ENCODE results near the gene DST. TPM values are rescaled to one million over a fixed set of nuclear protein-coding genes. Genes with fewer than 3 reads are reported as not detected.

The DST gene
- total RNA-seq, 1 experiment from 2014 or later, result 91.9 TPM

DNA sequence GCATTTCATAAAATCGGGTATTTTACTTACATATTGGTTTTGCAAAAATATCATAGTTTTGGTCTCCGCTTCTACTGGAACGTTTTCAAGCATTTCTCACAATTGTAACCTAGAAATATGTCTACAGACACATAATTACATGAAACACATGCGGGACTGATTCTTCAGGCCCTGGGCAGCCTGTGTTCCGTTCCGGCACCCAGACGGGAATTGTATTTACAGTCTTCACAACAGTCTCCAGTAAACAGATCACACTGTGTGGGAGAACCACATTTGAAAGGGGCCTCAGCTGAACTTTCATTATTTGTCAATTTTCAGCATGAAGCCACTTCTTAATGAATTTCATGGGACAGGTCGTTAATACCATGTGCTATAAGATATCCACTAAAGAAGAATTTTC is 196.9 kb downstream of the DST start:
- H3K27me3 Mint-ChIP-seq (ENCODE audit: low read depth), result no peaks in the 10 kb centered on the region
- no CpG with 5 or more reads among the region's 8 CpGs for WGBS (ENCODE audit: extremely low coverage, insufficient read length, low lambda C conversion rate)

More for the DNA sequence above, 196.9 kb downstream of the DST start:
- Histone ChIP-seq H2AFZ (ENCODE audit: low read length) (no peak overlapping the region), H3K27me3 (ENCODE audit: insufficient read depth, low read length) (no peaks in the 10 kb centered on the region), H3K9me3 (ENCODE audit: control insufficient read depth, low read depth, low read length) (no peaks in the 10 kb centered on the region), H3K18ac (ENCODE audit: insufficient read length, low read depth, low read length) (no peak overlapping the region), H3K4me1 (ENCODE audit: insufficient read depth, low read length) (no peaks in the 10 kb centered on the region), H3K23ac (ENCODE audit: insufficient read length, low read depth, low read length) (no peak overlapping the region), H2BK20ac (ENCODE audit: low read depth, low read length, poor library complexity, severe bottlenecking) (no peak overlapping the region), H4K20me1 (ENCODE audit: control insufficient read depth, insufficient read depth, insufficient read length) (no peaks in the 10 kb centered on the region), H3K27ac (ENCODE audit: insufficient read length, low read depth, low read length) (no peak overlapping the region), H2AK5ac (ENCODE audit: insufficient read length, low read length) (no peak overlapping the region), H2BK120ac (ENCODE audit: low read depth, low read length, poor library complexity, severe bottlenecking) (no peak overlapping the region), H4K91ac (ENCODE audit: insufficient read length, low read depth, low read length) (no peak overlapping the region), H4K5ac (ENCODE audit: insufficient read length, low read depth, low read length) (no peak overlapping the region), H2BK5ac (ENCODE audit: insufficient read length, low read length) (no peak overlapping the region), H4K8ac (replicated peaks; ENCODE audit: insufficient read length, low read depth, low read length) (no peak overlapping the region), H3K9ac (ENCODE audit: extremely low read depth, insufficient read length, low read length) (no peak overlapping the region), H3T11ph (ENCODE audit: low read length) (no peak overlapping the region), H2BK15ac (ENCODE audit: low read depth, low read length) (no peak overlapping the region), H3K23me2 (ENCODE audit: insufficient read length, low read depth, low read length, poor library complexity, severe bottlenecking) (no peaks in the 10 kb centered on the region), H3K79me2 (ENCODE audit: insufficient read depth, low read length) (no peaks in the 10 kb centered on the region), H3K4me2 (ENCODE audit: insufficient read depth, insufficient read length, low read length) (no peak overlapping the region), H2BK12ac (ENCODE audit: insufficient read length, low read depth, low read length) (no peak overlapping the region), H3K4ac (ENCODE audit: low read depth, low read length) (no peak overlapping the region), H3K56ac (ENCODE audit: insufficient read length, low read depth, low read length) (no peak overlapping the region), H3K14ac (ENCODE audit: insufficient read depth, low read length) (no peak overlapping the region), H3K79me1 (ENCODE audit: insufficient read depth, low read depth, low read length, poor library complexity, severe bottlenecking) (no peaks in the 10 kb centered on the region)
- Mint-ChIP-seq H3K9me3 (no peaks in the 10 kb centered on the region), H3K4me3 (no peak overlapping the region), H3K36me3 (ENCODE audit: insufficient read depth in 1 of 3, low read depth in 3 of 3) (no peaks in the 10 kb centered on the region), H3K4me1 (no peaks in the 10 kb centered on the region), H3K27ac (no peak overlapping the region)
- no peak for DNase-seq
- TF ChIP-seq, protein P1, sequence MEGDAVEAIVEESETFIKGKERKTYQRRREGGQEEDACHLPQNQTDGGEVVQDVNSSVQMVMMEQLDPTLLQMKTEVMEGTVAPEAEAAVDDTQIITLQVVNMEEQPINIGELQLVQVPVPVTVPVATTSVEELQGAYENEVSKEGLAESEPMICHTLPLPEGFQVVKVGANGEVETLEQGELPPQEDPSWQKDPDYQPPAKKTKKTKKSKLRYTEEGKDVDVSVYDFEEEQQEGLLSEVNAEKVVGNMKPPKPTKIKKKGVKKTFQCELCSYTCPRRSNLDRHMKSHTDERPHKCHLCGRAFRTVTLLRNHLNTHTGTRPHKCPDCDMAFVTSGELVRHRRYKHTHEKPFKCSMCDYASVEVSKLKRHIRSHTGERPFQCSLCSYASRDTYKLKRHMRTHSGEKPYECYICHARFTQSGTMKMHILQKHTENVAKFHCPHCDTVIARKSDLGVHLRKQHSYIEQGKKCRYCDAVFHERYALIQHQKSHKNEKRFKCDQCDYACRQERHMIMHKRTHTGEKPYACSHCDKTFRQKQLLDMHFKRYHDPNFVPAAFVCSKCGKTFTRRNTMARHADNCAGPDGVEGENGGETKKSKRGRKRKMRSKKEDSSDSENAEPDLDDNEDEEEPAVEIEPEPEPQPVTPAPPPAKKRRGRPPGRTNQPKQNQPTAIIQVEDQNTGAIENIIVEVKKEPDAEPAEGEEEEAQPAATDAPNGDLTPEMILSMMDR (conservative IDR thresholded peaks at IDR 0.05), result no peak
